GM12875 (cell line): ENCODE data around the gene HDHD5.

Experiments used
- H3K4me3 ChIP-seq: one replicate; pipeline ENCODE4 v1.5.1; 2011; ENCODE audit warnings: low read depth, low read length, control low read depth
- CTCF ChIP-seq: IDR thresholded peaks from 2 replicates; pipeline ENCODE4 v1.5.1; 2011; ENCODE audit warnings: low read depth, mild to moderate bottlenecking, control low read depth, inconsistent platforms, low read length, moderate library complexity, borderline replicate concordance; ENCODE audit not compliant: insufficient read depth

Gene HDHD5

GRCh38 chr22:17105143-17106129 is 53.6 kb downstream of the HDHD5 start:
- no peak for TF ChIP-seq CTCF
- no peak overlapping the region for H3K4me3 ChIP-seq

DNA sequence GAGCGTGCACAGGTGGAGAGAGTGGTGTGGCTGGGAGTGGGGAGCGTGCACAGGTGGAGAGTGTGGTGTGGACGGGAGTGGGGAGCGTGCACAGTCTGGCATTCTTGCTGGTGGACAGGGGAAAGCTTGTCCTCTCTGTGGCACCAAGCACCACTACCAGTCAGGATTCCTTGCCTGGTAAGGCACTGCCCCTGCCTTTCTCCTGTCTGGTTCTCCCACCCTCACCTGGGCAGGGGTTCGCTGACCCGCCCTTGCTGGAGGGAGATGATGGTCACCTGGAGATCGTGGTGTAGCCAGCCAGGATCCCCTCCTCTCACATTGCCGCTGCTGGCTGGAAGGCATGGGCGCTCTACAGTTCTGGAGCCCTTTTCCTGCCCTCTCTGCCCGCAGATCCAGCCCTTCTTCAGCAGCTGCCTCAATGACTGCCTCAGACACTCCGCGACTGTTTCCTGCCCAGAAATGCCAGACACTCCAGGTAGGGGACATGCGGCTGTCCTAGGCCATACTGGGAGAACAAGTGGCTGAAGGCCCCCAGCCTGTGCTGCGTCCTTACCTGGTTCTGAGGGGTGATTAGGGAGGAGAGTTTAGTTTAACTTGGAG is 54.6 kb downstream of the HDHD5 start:
- H3K4me3 ChIP-seq = no peak overlapping the region
- no peak for TF ChIP-seq CTCF

DNA sequence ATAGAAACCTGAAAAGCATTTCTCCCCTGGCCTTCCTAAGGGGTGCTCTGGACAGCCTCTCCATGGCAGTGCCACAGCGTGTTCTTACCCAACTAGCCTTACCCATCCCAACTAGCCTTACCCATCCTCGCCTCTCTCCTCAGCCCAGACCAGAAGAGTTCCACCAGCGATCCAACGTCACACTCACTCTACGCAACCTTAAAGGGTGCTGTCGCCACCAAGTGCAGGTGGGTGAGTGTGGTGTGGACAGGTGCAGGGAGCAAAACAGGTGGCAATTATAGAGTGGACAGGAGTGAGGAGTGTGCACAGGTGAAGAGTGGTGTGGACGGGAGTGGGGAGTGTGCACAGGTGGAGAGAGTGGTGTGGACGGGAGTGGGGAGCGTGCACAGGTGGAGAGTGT is 55.7 kb downstream of the HDHD5 start:
- no peak overlapping the region for H3K4me3 ChIP-seq
- TF ChIP-seq CTCF = no peak

- H3K4me3 ChIP-seq = no peak overlapping the region
- no peak for TF ChIP-seq CTCF
Measured at GRCh38 chr22:17102297-17102667, 56.8 kb downstream of the HDHD5 start.

- H3K4me3 ChIP-seq = no peak overlapping the region
- no peak for TF ChIP-seq CTCF
Measured at GRCh38 chr22:17101475-17102296, 57.4 kb downstream of the HDHD5 start.

DNA sequence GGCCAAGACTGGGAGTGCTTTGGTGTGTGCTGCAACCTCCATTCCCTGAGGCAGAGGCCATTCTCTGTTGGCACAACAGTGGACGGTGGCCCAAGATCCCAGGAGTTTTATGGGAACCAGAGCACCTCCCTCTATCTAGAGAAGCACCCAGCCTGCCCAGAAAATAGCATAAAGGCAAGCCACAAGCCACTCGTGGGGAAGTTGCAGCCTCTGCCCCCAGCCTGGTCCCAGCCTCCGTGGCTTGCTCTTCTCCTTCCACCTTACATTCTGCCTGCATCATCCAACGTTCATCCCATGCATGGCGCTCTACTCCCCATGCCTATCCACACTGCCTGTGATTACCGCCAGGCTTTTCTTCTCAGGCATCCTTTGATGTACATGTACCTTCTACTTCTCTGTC is 58.5 kb downstream of the HDHD5 start:
- TF ChIP-seq CTCF = no peak
- no peak overlapping the region for H3K4me3 ChIP-seq
